SK-N-SH (cell line): ENCODE data around the gene PSMB1. TPM values are rescaled to one million over a fixed set of nuclear protein-coding genes. Genes with fewer than 3 reads are reported as not detected.
"Not testable (repeated sequence)": the region's sequence is repeated elsewhere in the genome, so short reads cannot be mapped to it uniquely, and the experiment has no call there.

ENCODE experiments used
- CTCF ChIA-PET: fragments of 300-600, 350-600 bp; formaldehyde crosslinking; extraction: SDS; loops from one replicate; lab custom pipeline; 2021; lab: Yijun Ruan, JAX
- POLR2A ChIA-PET: fragments of 350-600 bp; sonication (Branson Sonifier 250); formaldehyde crosslinking; extraction: SDS; loops from one replicate; lab custom pipeline; 2020; ENCODE audit warnings: antibody characterized with exemption, inconsistent platforms; lab: Yijun Ruan, JAX
- DNase-seq: peaks from one replicate; pipeline ENCODE4 v3.0.0; 2012
- H2AFZ ChIP-seq: fragments of 200-600 bp; sonication (generic); 2 replicates; pipeline ENCODE4 v1.8.1; 2016; ENCODE audit warnings: antibody characterized with exemption, mild to moderate bottlenecking, low read depth
- H3F3A ChIP-seq: fragments of 200-600 bp; sonication (generic); replicated peaks from 2 replicates; pipeline ENCODE3; 2016; ENCODE audit warnings: antibody characterized with exemption, mild to moderate bottlenecking; ENCODE audit not compliant: insufficient read depth
- H3K27ac ChIP-seq, 2 experiments: fragments of 200-500 bp in 1 of 2; fragments of 200-600 bp in 1 of 2; sonication (Bioruptor generic) in 1 of 2; sonication (generic), shearing (Covaris generic) in 1 of 2; 2 replicates each; pipeline versions ENCODE4 v1.5.1 to v1.6.1; 2014 to 2016; ENCODE audit warnings: low read depth in 2 of 2, inconsistent platforms in 1 of 2, low read length in 1 of 2, mild to moderate bottlenecking in 1 of 2, mixed read lengths in 1 of 2
- H3K27me3 ChIP-seq: fragments of 200-600 bp; sonication (generic), shearing (Covaris generic); 2 replicates; pipeline ENCODE4 v1.6.1; 2016; ENCODE audit warnings: mixed run types; ENCODE audit not compliant: insufficient read depth
- H3K36me3 ChIP-seq, 2 experiments: fragments of 200-500 bp in 1 of 2; fragments of 200-600 bp in 1 of 2; sonication (Bioruptor generic) in 1 of 2; sonication (generic) in 1 of 2; replicated peaks in 1 of 2; 2 replicates each; pipeline versions ENCODE3 to v1.5.1; 2014 to 2016; ENCODE audit warnings: low read length in 1 of 2, mild to moderate bottlenecking in 1 of 2; ENCODE audit not compliant: insufficient read depth in 2 of 2, control insufficient read depth in 1 of 2
- H3K4me1 ChIP-seq, 2 experiments: fragments of 200-500 bp in 1 of 2; fragments of 200-600 bp in 1 of 2; sonication (Bioruptor generic) in 1 of 2; sonication (generic), shearing (Covaris generic) in 1 of 2; 2 replicates each; pipeline versions ENCODE4 v1.5.1 to v1.6.1; 2014 to 2016; ENCODE audit warnings: low read depth in 1 of 2, low read length in 1 of 2, mixed run types in 1 of 2; ENCODE audit not compliant: insufficient read depth in 2 of 2, control insufficient read depth in 1 of 2
- H3K4me2 ChIP-seq: fragments of 200-600 bp; sonication (generic), shearing (Covaris generic); 2 replicates; pipeline ENCODE4 v1.6.1; 2017; ENCODE audit warnings: mixed run types
- H3K4me3 ChIP-seq, 2 experiments: fragments of 200-500 bp in 1 of 2; fragments of 200-600 bp in 1 of 2; sonication (Bioruptor generic) in 1 of 2; sonication (generic), shearing (Covaris generic) in 1 of 2; 2 replicates each; pipeline versions ENCODE4 v1.5.1 to v1.8.1; 2014 to 2016; ENCODE audit warnings: low read depth in 2 of 2, inconsistent platforms in 1 of 2, low read length in 1 of 2, mild to moderate bottlenecking in 1 of 2, mixed read lengths in 1 of 2, moderate library complexity in 1 of 2
- H3K79me2 ChIP-seq: fragments of 200-600 bp; sonication (generic); 2 replicates; pipeline ENCODE4 v1.8.1; 2017; ENCODE audit warnings: mild to moderate bottlenecking; ENCODE audit not compliant: insufficient read depth
- H3K9ac ChIP-seq: fragments of 200-600 bp; sonication (generic); 2 replicates; pipeline ENCODE4 v1.6.1; 2017; ENCODE audit warnings: mixed run types
- H3K9me2 ChIP-seq: fragments of 200-600 bp; sonication (generic); 2 replicates; pipeline ENCODE4 v1.6.1; 2017; ENCODE audit warnings: mixed run types
- H3K9me3 ChIP-seq: fragments of 200-600 bp; sonication (generic); 2 replicates; pipeline ENCODE4 v1.6.1; 2017; ENCODE audit warnings: mixed run types, mild to moderate bottlenecking, moderate library complexity
- H4K20me1 ChIP-seq: fragments of 200-600 bp; sonication (generic); 2 replicates; pipeline ENCODE4 v1.6.1; 2017; ENCODE audit warnings: mild to moderate bottlenecking, mixed run types; ENCODE audit not compliant: insufficient read depth
- ELF1 ChIP-seq: IDR thresholded peaks from 2 replicates; pipeline ENCODE4 v1.4.0; 2012
- EP300 ChIP-seq, 2 experiments: IDR thresholded peaks; 2 replicates each; pipeline versions ENCODE4 v1.4.0 to v1.6.1; 2012; ENCODE audit warnings: borderline replicate concordance in 1 of 2, low read depth in 1 of 2, low read length in 1 of 2
- MEF2A ChIP-seq: IDR thresholded peaks from 2 replicates; pipeline ENCODE4 v1.4.0; 2012; ENCODE audit warnings: low read depth, borderline replicate concordance
- PBX3 ChIP-seq: IDR thresholded peaks from 2 replicates; pipeline ENCODE4; 2012
- ZBTB33 ChIP-seq: IDR thresholded peaks from 2 replicates; pipeline ENCODE4 v1.4.0; 2012; ENCODE audit warnings: low read depth, borderline replicate concordance
- WGBS: methylation state at CpG from one replicate; pipeline ENCODE4 v1.1.6; 2017; ENCODE audit warnings: low lambda C conversion rate; 5-methylcytosine and 5-hydroxymethylcytosine counted together
- polyA plus RNA-seq, 3 experiments: library from polyadenylated mRNA; depleted of rRNA; stranded (reverse); fragments of >200 nt; gene quantifications; 2 replicates each; pipeline ENCODE4 v1.2.3, GENCODE V29; 2012

The PSMB1 gene
- polyA plus RNA-seq, 1 of the 3 experiments (the other 2 are of a cell fraction) = 588 TPM

GRCh38 chr6:170508275-170508674 lies 44.8 kb downstream of the PSMB1 start:
- H3K27ac ChIP-seq, DNase-seq, H3F3A ChIP-seq, H3K9me3 ChIP-seq, H3K27me3 ChIP-seq, H2AFZ ChIP-seq, H3K9ac ChIP-seq, H3K4me2 ChIP-seq, H3K4me1 ChIP-seq, H4K20me1 ChIP-seq, H3K79me2 ChIP-seq, CTCF ChIA-PET, H3K4me3 ChIP-seq, H3K36me3 ChIP-seq, H3K9me2 ChIP-seq: not testable (repeated sequence)
- WGBS = 40% methylated on average over 1 of the region's 1 CpG
- POLR2A ChIA-PET = interaction anchor here (0.6 kb wide), 1 partner anchor 40 kb away, joined by 3 read pairs; no protein-coding TSS in a partner anchor

- H3K27ac ChIP-seq, DNase-seq, H3K79me2 ChIP-seq, H3K4me3 ChIP-seq, H2AFZ ChIP-seq, H3F3A ChIP-seq, H3K27me3 ChIP-seq, H3K9me3 ChIP-seq, H3K9me2 ChIP-seq, H3K4me1 ChIP-seq, H3K36me3 ChIP-seq, H3K9ac ChIP-seq, H4K20me1 ChIP-seq, H3K4me2 ChIP-seq: not testable (repeated sequence)
- WGBS = 71% methylated on average over 2 of the region's 2 CpGs
- ChIA-PET CTCF (interaction anchor here (1.1 kb wide), 1 partner anchor 9 kb away, joined by 3 read pairs; no protein-coding TSS in a partner anchor), POLR2A (interaction anchor here (0.6 kb wide), 1 partner anchor 40 kb away, joined by 3 read pairs; no protein-coding TSS in a partner anchor)
These were observed 45.4 kb downstream of the PSMB1 start for GRCh38 chr6:170507728-170508127.

- H3K27ac ChIP-seq = no peak overlapping the region
- H2AFZ ChIP-seq = no peak overlapping the region
- POLR2A ChIA-PET = no interaction called here
- H4K20me1 ChIP-seq = no peaks in the 10 kb centered on the region
- TF ChIP-seq EP300 (IDR thresholded peaks at IDR 0.05; ENCODE audit: borderline replicate concordance in 1 of 2, low read depth in 1 of 2, low read length in 1 of 2) = no peak
- TF ChIP-seq ZBTB33 = no peak
- TF ChIP-seq ELF1 = no peak
- no peak for TF ChIP-seq PBX3
- TF ChIP-seq MEF2A = no peak
- TF ChIP-seq, all 33 proteins: peak for 0
- no peak for DNase-seq
- Histone ChIP-seq H3K79me2 (no peaks in the 10 kb centered on the region), H3K4me3 (no peak overlapping the region), H3K36me3 (no peaks in the 10 kb centered on the region), H3K27me3 (no peaks in the 10 kb centered on the region), H3K9me3 (no peaks in the 10 kb centered on the region), H3F3A (no peaks in the 10 kb centered on the region), H3K9ac (no peak overlapping the region), H3K4me1 (no peaks in the 10 kb centered on the region), H3K9me2 (no peaks in the 10 kb centered on the region), H3K4me2 (no peak overlapping the region)
- CTCF ChIA-PET = interaction anchor here (0.9 to 1.2 kb wide), 3 partner anchors 9 to 24 kb away, joined by 3 to 6 read pairs (median 3); no protein-coding TSS in a partner anchor
- WGBS = 40% methylated on average over 4 of the region's 4 CpGs
These were observed 46.7 kb downstream of the PSMB1 start for GRCh38 chr6:170506446-170506845.
